Measurements from ENCODE around the gene JADE2. TPM values are rescaled to one million over a fixed set of nuclear protein-coding genes. Genes with fewer than 3 reads are reported as not detected.

JADE2 gene
- total and polyA plus RNA-seq, 2 donors (not counting 3 experiments of a cell fraction or from before 2014, with no cell fraction given): 11.6 to 31.1 TPM

- no peak overlapping the region for H3K4me2 ChIP-seq (ENCODE audit: insufficient read depth, low read length)
- H3K27me3 ChIP-seq (ENCODE audit: control insufficient read depth in 2 of 2, insufficient read depth in 2 of 2, low read length in 2 of 2): no peaks in the 10 kb centered on the region
- H3K4me3 ChIP-seq (replicated peaks in 1 of 3; ENCODE audit: insufficient read depth in 1 of 3, low read depth in 1 of 3, low read length in 3 of 3): no peak overlapping the region
- no peaks in the 10 kb centered on the region for H3K79me2 ChIP-seq (ENCODE audit: control insufficient read depth, insufficient read depth, low read length)
- no peak for TF ChIP-seq GATA2 (IDR thresholded peaks at IDR 0.05; ENCODE audit: insufficient read depth, insufficient read length, low read depth, low read length)
- TF ChIP-seq POLR2A (IDR thresholded peaks at IDR 0.05; ENCODE audit: low read depth, low read length): no peak
- TF ChIP-seq EZH2 (IDR thresholded peaks at IDR 0.05; ENCODE audit: borderline replicate concordance, low read depth, low read length, severe bottlenecking): no peak
- TF ChIP-seq JUN (IDR thresholded peaks at IDR 0.05; ENCODE audit: borderline replicate concordance, insufficient read depth, insufficient read length, low read depth): no peak
- TF ChIP-seq, protein P1, sequence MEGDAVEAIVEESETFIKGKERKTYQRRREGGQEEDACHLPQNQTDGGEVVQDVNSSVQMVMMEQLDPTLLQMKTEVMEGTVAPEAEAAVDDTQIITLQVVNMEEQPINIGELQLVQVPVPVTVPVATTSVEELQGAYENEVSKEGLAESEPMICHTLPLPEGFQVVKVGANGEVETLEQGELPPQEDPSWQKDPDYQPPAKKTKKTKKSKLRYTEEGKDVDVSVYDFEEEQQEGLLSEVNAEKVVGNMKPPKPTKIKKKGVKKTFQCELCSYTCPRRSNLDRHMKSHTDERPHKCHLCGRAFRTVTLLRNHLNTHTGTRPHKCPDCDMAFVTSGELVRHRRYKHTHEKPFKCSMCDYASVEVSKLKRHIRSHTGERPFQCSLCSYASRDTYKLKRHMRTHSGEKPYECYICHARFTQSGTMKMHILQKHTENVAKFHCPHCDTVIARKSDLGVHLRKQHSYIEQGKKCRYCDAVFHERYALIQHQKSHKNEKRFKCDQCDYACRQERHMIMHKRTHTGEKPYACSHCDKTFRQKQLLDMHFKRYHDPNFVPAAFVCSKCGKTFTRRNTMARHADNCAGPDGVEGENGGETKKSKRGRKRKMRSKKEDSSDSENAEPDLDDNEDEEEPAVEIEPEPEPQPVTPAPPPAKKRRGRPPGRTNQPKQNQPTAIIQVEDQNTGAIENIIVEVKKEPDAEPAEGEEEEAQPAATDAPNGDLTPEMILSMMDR (IDR thresholded peaks at IDR 0.05; ENCODE audit: extremely low read depth in 1 of 2, insufficient read depth in 1 of 2, low read depth in 1 of 2, low read length in 2 of 2): peak; percentile 97
- TF ChIP-seq FOS (IDR thresholded peaks at IDR 0.05; ENCODE audit: borderline replicate concordance, insufficient read depth, low read length): no peak
- dilution Hi-C loops (cut with MboI; ENCODE audit: extremely low pct_ligation_motif_present, low sequenced_read_pairs) (no loop called here), intact Hi-C loops (cut with micrococcal nuclease) (loop anchor here (1.0 to 2.0 kb wide), 3 partner anchors 26 to 284 kb away; partner anchors contain the start of gene CDKN2AIPNL)
- no peaks in the 10 kb centered on the region for H4K20me1 ChIP-seq (replicated peaks; ENCODE audit: control insufficient read depth, extremely low read depth, insufficient read depth, low read length)
- no TSS peak for BruUV-seq (replicated peaks)
- H3K9ac ChIP-seq (replicated peaks; ENCODE audit: extremely low read depth, insufficient read depth, low read length): no peak overlapping the region
- H3K4me1 ChIP-seq (ENCODE audit: control insufficient read depth, extremely low read depth, insufficient read depth, low read length): peaks cover 3% of the 10 kb centered on the region
- no peaks in the 10 kb centered on the region for H3K9me1 ChIP-seq (replicated peaks; ENCODE audit: control insufficient read depth, extremely low read depth, insufficient read depth, low read length)
- POLR2A ChIA-PET: interaction anchor here (0.7 to 0.8 kb wide), 2 partner anchors 215 to 376 kb away, joined by 3 to 4 read pairs; no protein-coding TSS in a partner anchor
- no peaks in the 10 kb centered on the region for H3K9me3 ChIP-seq (replicated peaks; ENCODE audit: control insufficient read depth, insufficient read depth, low read length)
- DNase-seq (ENCODE audit: low read depth, low spot score) (peak; percentile 75), FAIRE-seq (peak; percentile 92)
- H3K27ac ChIP-seq (ENCODE audit: insufficient read depth, low read depth, low read length): no peak overlapping the region
- CTCF ChIA-PET: interaction anchor here (0.6 to 3.1 kb wide), 77 partner anchors 9 to 983 kb away, joined by 3 to 40 read pairs (median 4); partner anchors contain the start of genes CDKN2AIPNL, JADE2, PCBD2 and SKP1
- H3K36me3 ChIP-seq (ENCODE audit: control insufficient read depth in 2 of 2, extremely low read depth in 1 of 2, insufficient read depth in 2 of 2, low read length in 2 of 2): no peaks in the 10 kb centered on the region
- peak overlapping the region; percentile 89 for H2AFZ ChIP-seq (ENCODE audit: low read depth, low read length)
Measured at GRCh38 chr5:134586866-134587524, 61.5 kb downstream of the JADE2 start.
